Measurements from ENCODE around the gene MT1B. TPM values are rescaled to one million over a fixed set of nuclear protein-coding genes. Genes with fewer than 3 reads are reported as not detected.
"Not testable (repeated sequence)": the region's sequence is repeated elsewhere in the genome, so short reads cannot be mapped to it uniquely, and the experiment has no call there.

The MT1B gene
- total RNA-seq, 1 experiment from 2014 or later = not detected

DNA sequence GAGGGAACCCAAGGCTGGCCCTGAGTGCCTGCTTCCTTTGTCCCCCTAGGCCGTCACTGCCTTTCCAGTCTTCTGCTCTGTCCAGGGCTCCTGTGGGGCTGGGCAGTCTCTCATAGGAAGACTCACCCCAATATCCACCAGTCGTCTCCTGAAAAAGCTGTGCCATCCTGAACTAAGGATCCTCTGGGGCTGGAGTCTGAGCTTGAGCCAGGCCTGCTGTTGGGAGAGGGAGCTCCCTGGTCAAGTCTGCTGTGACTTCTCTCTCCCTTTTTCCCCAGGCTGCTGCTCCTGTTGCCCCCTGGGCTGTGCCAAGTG, 18.9 kb downstream of the MT1B start:
- no peak overlapping the region for H2AFZ ChIP-seq (ENCODE audit: low read length)
- H4K8ac ChIP-seq (replicated peaks; ENCODE audit: insufficient read length, low read depth, low read length) = no peak overlapping the region
- peaks cover 50% of the 10 kb centered on the region for H3K27me3 ChIP-seq (ENCODE audit: insufficient read depth, low read length)
- H3K14ac ChIP-seq (ENCODE audit: insufficient read depth, low read length) = no peak overlapping the region
- DNase-seq = no peak
- H3T11ph ChIP-seq (ENCODE audit: low read length) = no peak overlapping the region
- H2BK12ac ChIP-seq (ENCODE audit: insufficient read length, low read depth, low read length) = no peak overlapping the region
- no peak overlapping the region for H4K91ac ChIP-seq (ENCODE audit: insufficient read length, low read depth, low read length)
- H3K4ac ChIP-seq (ENCODE audit: low read depth, low read length) = no peak overlapping the region
- no peak overlapping the region for H3K27ac Mint-ChIP-seq
- H4K20me1 ChIP-seq (ENCODE audit: control insufficient read depth, insufficient read depth, insufficient read length) = no peaks in the 10 kb centered on the region
- H3K23me2 ChIP-seq (ENCODE audit: insufficient read length, low read depth, low read length, poor library complexity, severe bottlenecking) = peaks cover 15% of the 10 kb centered on the region
- no peak overlapping the region for H3K27ac ChIP-seq (ENCODE audit: insufficient read length, low read depth, low read length)
- no peak overlapping the region for H3K9ac ChIP-seq (ENCODE audit: extremely low read depth, insufficient read length, low read length)
- H3K4me3 Mint-ChIP-seq = no peak overlapping the region
- TF ChIP-seq, protein P1, sequence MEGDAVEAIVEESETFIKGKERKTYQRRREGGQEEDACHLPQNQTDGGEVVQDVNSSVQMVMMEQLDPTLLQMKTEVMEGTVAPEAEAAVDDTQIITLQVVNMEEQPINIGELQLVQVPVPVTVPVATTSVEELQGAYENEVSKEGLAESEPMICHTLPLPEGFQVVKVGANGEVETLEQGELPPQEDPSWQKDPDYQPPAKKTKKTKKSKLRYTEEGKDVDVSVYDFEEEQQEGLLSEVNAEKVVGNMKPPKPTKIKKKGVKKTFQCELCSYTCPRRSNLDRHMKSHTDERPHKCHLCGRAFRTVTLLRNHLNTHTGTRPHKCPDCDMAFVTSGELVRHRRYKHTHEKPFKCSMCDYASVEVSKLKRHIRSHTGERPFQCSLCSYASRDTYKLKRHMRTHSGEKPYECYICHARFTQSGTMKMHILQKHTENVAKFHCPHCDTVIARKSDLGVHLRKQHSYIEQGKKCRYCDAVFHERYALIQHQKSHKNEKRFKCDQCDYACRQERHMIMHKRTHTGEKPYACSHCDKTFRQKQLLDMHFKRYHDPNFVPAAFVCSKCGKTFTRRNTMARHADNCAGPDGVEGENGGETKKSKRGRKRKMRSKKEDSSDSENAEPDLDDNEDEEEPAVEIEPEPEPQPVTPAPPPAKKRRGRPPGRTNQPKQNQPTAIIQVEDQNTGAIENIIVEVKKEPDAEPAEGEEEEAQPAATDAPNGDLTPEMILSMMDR (conservative IDR thresholded peaks at IDR 0.05) = no peak
- H3K18ac ChIP-seq (ENCODE audit: insufficient read length, low read depth, low read length) = no peak overlapping the region
- H2BK15ac ChIP-seq (ENCODE audit: low read depth, low read length) = no peak overlapping the region
- H3K27me3 Mint-ChIP-seq (ENCODE audit: low read depth) = peaks cover 82% of the 10 kb centered on the region
- no peak overlapping the region for H2AK5ac ChIP-seq (ENCODE audit: insufficient read length, low read length)
- H3K9me3 ChIP-seq (ENCODE audit: control insufficient read depth, low read depth, low read length) = no peaks in the 10 kb centered on the region
- no peak overlapping the region for H3K23ac ChIP-seq (ENCODE audit: insufficient read length, low read depth, low read length)
- H3K79me2 ChIP-seq (ENCODE audit: insufficient read depth, low read length) = no peaks in the 10 kb centered on the region
- no peaks in the 10 kb centered on the region for H3K79me1 ChIP-seq (ENCODE audit: insufficient read depth, low read depth, low read length, poor library complexity, severe bottlenecking)
- WGBS (ENCODE audit: extremely low coverage, insufficient read length, low lambda C conversion rate) = no CpG with 5 or more reads among the region's 2 CpGs
- H3K56ac ChIP-seq (ENCODE audit: insufficient read length, low read depth, low read length) = no peak overlapping the region
- H4K5ac ChIP-seq (ENCODE audit: insufficient read length, low read depth, low read length) = no peak overlapping the region
- H2BK120ac ChIP-seq (ENCODE audit: low read depth, low read length, poor library complexity, severe bottlenecking) = no peak overlapping the region
- peaks cover 18 to 47% of the 10 kb centered on the region in 2 experiments for H3K4me1 Mint-ChIP-seq
- H2BK5ac ChIP-seq (ENCODE audit: insufficient read length, low read length) = no peak overlapping the region
- H3K36me3 Mint-ChIP-seq (ENCODE audit: insufficient read depth in 1 of 3, low read depth in 3 of 3) = no peaks in the 10 kb centered on the region
- H3K4me1 ChIP-seq (ENCODE audit: insufficient read depth, low read length) = peaks cover 7% of the 10 kb centered on the region; the same call in 1 of the 2 replicates
- no peak overlapping the region for H2BK20ac ChIP-seq (ENCODE audit: low read depth, low read length, poor library complexity, severe bottlenecking)
- no peaks in the 10 kb centered on the region; a peak in 1 of 5 replicates for H3K9me3 Mint-ChIP-seq
- H3K4me2 ChIP-seq (ENCODE audit: insufficient read depth, insufficient read length, low read length) = no peak overlapping the region

DNA sequence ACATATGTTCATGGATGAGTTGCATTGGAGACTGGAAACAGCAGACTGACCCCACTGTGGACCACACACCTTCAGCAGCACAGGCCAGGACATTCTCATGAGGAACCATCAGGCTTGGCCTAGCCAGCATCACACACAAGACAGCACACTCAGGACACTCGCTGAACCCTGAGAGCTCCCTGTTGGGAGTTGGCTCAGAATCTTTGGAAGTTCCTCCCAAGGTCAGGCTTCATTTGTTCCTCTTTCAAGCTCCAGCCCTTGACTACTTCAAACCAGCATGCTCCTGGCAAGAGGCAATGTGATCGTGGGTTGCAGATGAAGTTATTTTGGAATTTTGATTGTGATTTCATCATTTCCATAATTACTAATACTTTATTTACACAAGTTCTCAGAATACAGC, 20.0 kb downstream of the MT1B start:
- H3K27me3 ChIP-seq (ENCODE audit: insufficient read depth, low read length) = peaks cover 44% of the 10 kb centered on the region
- not testable (repeated sequence) for H3T11ph ChIP-seq (ENCODE audit: low read length); H3K36me3 Mint-ChIP-seq (ENCODE audit: insufficient read depth in 1 of 3, low read depth in 3 of 3); H2AFZ ChIP-seq (ENCODE audit: low read length); H3K4me3 Mint-ChIP-seq; H3K56ac ChIP-seq (ENCODE audit: insufficient read length, low read depth, low read length); H3K27ac ChIP-seq (ENCODE audit: insufficient read length, low read depth, low read length); H3K14ac ChIP-seq (ENCODE audit: insufficient read depth, low read length); H3K9ac ChIP-seq (ENCODE audit: extremely low read depth, insufficient read length, low read length); H2BK5ac ChIP-seq (ENCODE audit: insufficient read length, low read length); H3K4ac ChIP-seq (ENCODE audit: low read depth, low read length); H3K9me3 Mint-ChIP-seq; H4K5ac ChIP-seq (ENCODE audit: insufficient read length, low read depth, low read length); H2BK15ac ChIP-seq (ENCODE audit: low read depth, low read length); H2AK5ac ChIP-seq (ENCODE audit: insufficient read length, low read length); H4K20me1 ChIP-seq (ENCODE audit: control insufficient read depth, insufficient read depth, insufficient read length); DNase-seq; H4K91ac ChIP-seq (ENCODE audit: insufficient read length, low read depth, low read length); H4K8ac ChIP-seq (replicated peaks; ENCODE audit: insufficient read length, low read depth, low read length); H3K4me1 ChIP-seq (ENCODE audit: insufficient read depth, low read length); H3K4me2 ChIP-seq (ENCODE audit: insufficient read depth, insufficient read length, low read length); H2BK20ac ChIP-seq (ENCODE audit: low read depth, low read length, poor library complexity, severe bottlenecking); H3K79me2 ChIP-seq (ENCODE audit: insufficient read depth, low read length); H2BK120ac ChIP-seq (ENCODE audit: low read depth, low read length, poor library complexity, severe bottlenecking); H3K23ac ChIP-seq (ENCODE audit: insufficient read length, low read depth, low read length); H3K27ac Mint-ChIP-seq; H3K18ac ChIP-seq (ENCODE audit: insufficient read length, low read depth, low read length); H3K9me3 ChIP-seq (ENCODE audit: control insufficient read depth, low read depth, low read length); H2BK12ac ChIP-seq (ENCODE audit: insufficient read length, low read depth, low read length); H3K79me1 ChIP-seq (ENCODE audit: insufficient read depth, low read depth, low read length, poor library complexity, severe bottlenecking)
- no CpG with 5 or more reads among the region's 2 CpGs for WGBS (ENCODE audit: extremely low coverage, insufficient read length, low lambda C conversion rate)
- peaks cover 19% of the 10 kb centered on the region for H3K23me2 ChIP-seq (ENCODE audit: insufficient read length, low read depth, low read length, poor library complexity, severe bottlenecking)
- peaks cover 79% of the 10 kb centered on the region for H3K27me3 Mint-ChIP-seq (ENCODE audit: low read depth)
- peaks cover 24 to 56% of the 10 kb centered on the region in 2 experiments for H3K4me1 Mint-ChIP-seq

All from H9 (cell line).